Kidney (tissue), 14 donors: ENCODE results near the gene SORBS1. TPM values are rescaled to one million over a fixed set of nuclear protein-coding genes. Genes with fewer than 3 reads are reported as not detected.
A peak's percentile ranks its signal among the peaks of the same experiment; 100 is the strongest.

Experiments used
- DNase-seq, 5 donors: peaks; one replicate each; pipeline ENCODE4 v3.0.0-alpha.2; 2013 to 2020
- FAIRE-seq: peaks from 2 replicates; lab custom pipeline; 2012; peaks lifted over from hg19 to GRCh38; lab: Jason Lieb, UNC
- H3K27ac ChIP-seq, 2 donors: one replicate each; pipeline ENCODE4 v1.7.0; 2013; ENCODE audit warnings: low read depth in 2 of 2, low read length in 2 of 2, inconsistent platforms in 1 of 2
- H3K27me3 ChIP-seq: one replicate; pipeline ENCODE4 v1.7.1; 2013; ENCODE audit warnings: low read length, inconsistent platforms; ENCODE audit not compliant: control insufficient read depth, insufficient read depth
- H3K36me3 ChIP-seq, 3 donors: one replicate each; pipeline versions ENCODE4 v1.7.0 to v1.7.1; 2013; ENCODE audit warnings: low read length in 3 of 3, control low read depth in 1 of 3, inconsistent platforms in 1 of 3; ENCODE audit not compliant: insufficient read depth in 3 of 3, control insufficient read depth in 2 of 3
- H3K4me1 ChIP-seq, 3 donors: one replicate each; pipeline versions ENCODE4 v1.7.0 to v1.7.1; 2013; ENCODE audit warnings: low read length in 3 of 3, inconsistent platforms in 1 of 3, low read depth in 1 of 3; ENCODE audit not compliant: control insufficient read depth in 2 of 3, insufficient read depth in 2 of 3
- H3K4me3 ChIP-seq, 3 donors: one replicate each; pipeline versions ENCODE4 v1.7.0 to v1.8.1; 2013; ENCODE audit warnings: low read length in 3 of 3, control low read depth in 1 of 3, inconsistent platforms in 1 of 3
- H3K9ac ChIP-seq, 3 donors: one replicate each; pipeline versions ENCODE4 v1.7.0 to v1.7.1; 2013; ENCODE audit warnings: low read length in 3 of 3, control low read depth in 1 of 3, inconsistent platforms in 1 of 3
- H3K9me3 ChIP-seq, 3 donors: one replicate each; pipeline versions ENCODE4 v1.7.0 to v1.7.1; 2013; ENCODE audit warnings: low read length in 3 of 3, control low read depth in 1 of 3, inconsistent platforms in 1 of 3; ENCODE audit not compliant: control insufficient read depth in 2 of 3, insufficient read depth in 1 of 3
- intact Hi-C: fragments of 100-400 bp; cut with DNase I; formaldehyde crosslinking; loops from one replicate; pipeline ENCODE4 v1.11.1; 2022
- polyA plus RNA-seq: library from polyadenylated mRNA; stranded (reverse); fragments of 350-450 nt; fragmentation: Illumina TruSeq; extraction: RNeasy Lipid Tissue Mini Kit (QIAGEN cat#74804); gene quantifications from one replicate; pipeline ENCODE4 v1.2.3, GENCODE V29; 2014; ENCODE audit warnings: low read depth, low replicate concordance; ENCODE audit not compliant: insufficient read depth
- total RNA-seq: library from RNA; stranded (reverse); fragmentation: NEBNext Ultra II Directional; extraction: Animal tissue kit (Norgen Biotek cat#: 25700); gene quantifications from one replicate; pipeline ENCODE4 v1.2.1, GENCODE V29; 2021
- TF ChIP-seq, protein P1 (sequence below): IDR thresholded peaks from 3 replicates; pipeline ENCODE4 v1.5.1; 2012; ENCODE audit warnings: mild to moderate bottlenecking, moderate library complexity, borderline replicate concordance; ENCODE audit not compliant: insufficient read depth; ENCODE audit errors: extremely low read depth
- donor health status: control.
- donor health status: control.
- donor health status: control.
- donor health status: control.
- donor health status: control.
- donor health status: DM: yes; HTN: yes; CAD: no.
- donor health status: Normal renal cell carcinoma (clear cell type).

SORBS1 gene
- total and polyA plus RNA-seq, 2 donors from 2014 or later: 12.2 to 91.7 TPM

DNA sequence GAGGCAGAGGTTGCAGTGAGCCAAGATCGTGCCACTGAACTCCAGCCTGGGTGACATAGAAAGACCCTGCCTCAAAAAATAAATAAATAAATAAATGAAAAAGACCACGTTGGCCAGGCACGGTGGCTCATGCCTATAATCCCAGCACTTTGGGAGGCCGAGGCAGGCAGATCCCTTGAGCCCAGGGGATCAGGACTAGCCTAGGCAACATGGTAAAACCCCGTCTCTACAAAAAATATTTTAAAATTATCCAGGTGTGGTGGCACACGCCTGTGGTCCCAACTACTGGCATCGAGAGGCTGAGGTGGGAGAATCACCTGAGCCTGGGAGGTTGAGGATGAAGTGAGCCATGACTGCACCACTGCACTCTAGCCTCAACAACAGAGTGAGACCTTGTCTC lies 153.6 kb downstream of the SORBS1 start:
- DNase-seq (no peak), FAIRE-seq (no peak)
- Histone ChIP-seq H3K9me3 (no peaks in the 10 kb centered on the region), H3K9ac (no peak overlapping the region), H3K27me3 (no peaks in the 10 kb centered on the region), H3K36me3 (peaks cover 0 to 18% (median 0%) of the 10 kb centered on the region in 3 donors), H3K27ac (no peak overlapping the region), H3K4me3 (no peak overlapping the region), H3K4me1 (peaks cover 0 to 9% (median 5%) of the 10 kb centered on the region in 3 donors)
- TF ChIP-seq, protein P1, sequence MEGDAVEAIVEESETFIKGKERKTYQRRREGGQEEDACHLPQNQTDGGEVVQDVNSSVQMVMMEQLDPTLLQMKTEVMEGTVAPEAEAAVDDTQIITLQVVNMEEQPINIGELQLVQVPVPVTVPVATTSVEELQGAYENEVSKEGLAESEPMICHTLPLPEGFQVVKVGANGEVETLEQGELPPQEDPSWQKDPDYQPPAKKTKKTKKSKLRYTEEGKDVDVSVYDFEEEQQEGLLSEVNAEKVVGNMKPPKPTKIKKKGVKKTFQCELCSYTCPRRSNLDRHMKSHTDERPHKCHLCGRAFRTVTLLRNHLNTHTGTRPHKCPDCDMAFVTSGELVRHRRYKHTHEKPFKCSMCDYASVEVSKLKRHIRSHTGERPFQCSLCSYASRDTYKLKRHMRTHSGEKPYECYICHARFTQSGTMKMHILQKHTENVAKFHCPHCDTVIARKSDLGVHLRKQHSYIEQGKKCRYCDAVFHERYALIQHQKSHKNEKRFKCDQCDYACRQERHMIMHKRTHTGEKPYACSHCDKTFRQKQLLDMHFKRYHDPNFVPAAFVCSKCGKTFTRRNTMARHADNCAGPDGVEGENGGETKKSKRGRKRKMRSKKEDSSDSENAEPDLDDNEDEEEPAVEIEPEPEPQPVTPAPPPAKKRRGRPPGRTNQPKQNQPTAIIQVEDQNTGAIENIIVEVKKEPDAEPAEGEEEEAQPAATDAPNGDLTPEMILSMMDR: no peak
- intact Hi-C loops: no loop called here

DNA sequence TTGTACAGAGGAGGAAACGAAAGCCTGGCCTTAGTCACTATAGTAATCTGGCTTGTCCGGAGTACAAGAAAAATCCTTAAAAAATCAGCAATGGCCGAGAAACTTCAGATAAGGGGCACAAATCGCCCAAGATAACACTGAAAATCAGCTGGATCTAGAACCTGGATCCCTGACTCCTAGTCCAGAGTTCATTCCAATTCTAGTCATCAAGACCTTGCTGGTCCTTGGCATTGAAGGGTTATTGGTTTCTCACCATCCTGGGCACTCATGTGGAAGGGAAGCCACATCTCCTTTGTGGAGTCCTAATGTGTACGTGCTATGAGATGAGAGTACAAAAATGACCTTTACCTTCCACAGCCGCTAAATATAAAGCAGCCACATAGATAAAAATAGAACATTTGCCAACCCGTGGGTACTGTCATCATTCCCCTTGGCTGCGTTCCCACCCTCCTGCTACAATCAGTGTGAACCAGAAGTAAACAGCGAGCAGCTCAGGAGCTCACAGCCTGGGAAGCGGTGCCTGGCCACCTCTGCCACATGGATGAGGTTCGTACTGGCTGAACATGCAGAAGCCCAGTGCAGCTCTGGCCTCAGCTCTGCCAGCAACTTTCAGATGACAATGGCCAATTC lies 154.4 kb downstream of the SORBS1 start:
- no peak for FAIRE-seq
- Histone ChIP-seq H3K4me3 (no peak overlapping the region), H3K9ac (no peak overlapping the region), H3K9me3 (no peaks in the 10 kb centered on the region), H3K4me1 (peaks cover 0 to 9% (median 5%) of the 10 kb centered on the region in 3 donors), H3K36me3 (peaks cover 0 to 18% (median 0%) of the 10 kb centered on the region in 3 donors), H3K27me3 (no peaks in the 10 kb centered on the region), H3K27ac (peak overlapping the region; percentile 1 to 5)
- intact Hi-C loops: no loop called here
- TF ChIP-seq, protein P1: no peak
- peak in 1 of 5 donors; percentile 72 for DNase-seq

DNA sequence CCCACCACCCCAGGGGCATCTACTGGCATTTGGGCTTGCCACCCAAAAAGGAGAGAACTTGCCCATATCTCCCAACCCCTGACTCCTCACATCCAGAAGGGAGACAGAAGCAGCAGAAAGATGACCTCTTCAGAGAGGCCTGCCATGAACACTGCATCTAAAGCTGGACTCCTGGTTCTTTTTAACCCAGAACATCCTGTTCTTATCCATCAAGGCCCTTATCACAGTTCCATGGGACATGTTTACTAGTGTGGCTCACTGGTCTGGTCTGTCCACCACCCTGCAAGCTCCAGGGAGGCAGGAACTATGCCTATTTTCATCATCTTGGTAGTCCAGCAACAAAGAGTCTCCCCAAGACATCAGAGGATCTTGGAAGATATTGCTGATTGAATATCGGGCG lies 155.5 kb downstream of the SORBS1 start:
- TF ChIP-seq, protein P1: no peak
- FAIRE-seq (no peak), DNase-seq (no peak)
- Histone ChIP-seq H3K4me3 (no peak overlapping the region), H3K9me3 (no peaks in the 10 kb centered on the region), H3K27me3 (no peaks in the 10 kb centered on the region), H3K36me3 (peaks cover 0 to 18% (median 0%) of the 10 kb centered on the region in 3 donors), H3K4me1 (peaks cover 0 to 9% (median 5%) of the 10 kb centered on the region in 3 donors), H3K9ac (no peak overlapping the region), H3K27ac (no peak overlapping the region)
- intact Hi-C loops: no loop called here
